H1 (cell line): ENCODE data around the gene PCDHA1. TPM values are rescaled to one million over a fixed set of nuclear protein-coding genes. Genes with fewer than 3 reads are reported as not detected.

Experiments
- CTCF ChIA-PET: fragments of 300-600 bp; sonication (Branson Sonifier 250); formaldehyde crosslinking; loops from one replicate; lab custom pipeline; 2021; ENCODE audit not compliant: partially characterized antibody; lab: Charles Lee
- POLR2A ChIA-PET: fragments of 300-600 bp; sonication (Branson Sonifier 250); formaldehyde crosslinking; loops from one replicate; lab custom pipeline; 2021; ENCODE audit warnings: inconsistent platforms; ENCODE audit not compliant: partially characterized antibody; lab: Charles Lee
- DNase-seq, 2 experiments: peaks; one replicate each; pipeline versions ENCODE4 v3.0.0 to v3.0.0-alpha.2; 2010 to 2022; ENCODE audit warnings: low spot score in 2 of 2, low read depth in 1 of 2, mixed read lengths in 1 of 2
- FAIRE-seq: peaks from 2 replicates; lab custom pipeline; 2011; peaks lifted over from hg19 to GRCh38; lab: Jason Lieb, UNC
- H2AFZ ChIP-seq: 2 replicates; pipeline ENCODE4 v1.8.1; 2012; ENCODE audit warnings: low read length, inconsistent platforms
- H2AK5ac ChIP-seq: 2 replicates; pipeline ENCODE4 v1.6.1; 2013; ENCODE audit warnings: low read depth, low read length
- H2BK120ac ChIP-seq: replicated peaks from 2 replicates; pipeline ENCODE3; 2013; ENCODE audit warnings: low read depth, low read length, inconsistent platforms
- H2BK12ac ChIP-seq: 2 replicates; pipeline ENCODE4 v1.6.1; 2013; ENCODE audit warnings: low read depth, low read length
- H2BK15ac ChIP-seq: 2 replicates; pipeline ENCODE4 v1.6.1; 2013; ENCODE audit warnings: low read length
- H2BK20ac ChIP-seq: 2 replicates; pipeline ENCODE4 v1.6.1; 2013; ENCODE audit warnings: low read length
- H2BK5ac ChIP-seq: 2 replicates; pipeline ENCODE4 v1.6.1; 2013; ENCODE audit warnings: low read depth, low read length
- H3K14ac ChIP-seq: 2 replicates; pipeline ENCODE4 v1.6.1; 2013; ENCODE audit warnings: inconsistent platforms; ENCODE audit not compliant: insufficient read length
- H3K18ac ChIP-seq: 2 replicates; pipeline ENCODE4 v1.6.1; 2013; ENCODE audit warnings: low read length; ENCODE audit errors: extremely low read depth
- H3K23ac ChIP-seq: 2 replicates; pipeline ENCODE4 v1.6.1; 2013; ENCODE audit warnings: inconsistent platforms; ENCODE audit not compliant: insufficient read length
- H3K23me2 ChIP-seq: 2 replicates; pipeline ENCODE4 v1.6.1; 2013; ENCODE audit warnings: low read depth, low read length
- H3K27ac ChIP-seq: 2 replicates; pipeline ENCODE4 v1.6.1; 2011; ENCODE audit warnings: low read depth, low read length, inconsistent platforms
- H3K27me3 ChIP-seq, 4 experiments: replicated peaks in 1 of 4; 1 replicate in 1 of 4; 2 replicates in 3 of 4; pipeline versions ENCODE4 v1.6.1 to v1.8.1; 2011 to 2013; ENCODE audit warnings: low read length in 3 of 4, mild to moderate bottlenecking in 3 of 4, inconsistent platforms in 2 of 4, mixed read lengths in 2 of 4, moderate library complexity in 1 of 4; ENCODE audit not compliant: control insufficient read depth in 3 of 4, insufficient read depth in 3 of 4; ENCODE audit errors: extremely low read depth in 1 of 4
- H3K36me3 ChIP-seq, 4 experiments: 2 replicates each; pipeline versions ENCODE4 v1.6.1 to v1.8.1; 2011 to 2013; ENCODE audit warnings: mild to moderate bottlenecking in 4 of 4, low read length in 3 of 4, moderate library complexity in 2 of 4, control low read depth in 1 of 4, inconsistent platforms in 1 of 4; ENCODE audit not compliant: insufficient read depth in 4 of 4, control insufficient read depth in 2 of 4
- H3K4ac ChIP-seq: replicated peaks from 2 replicates; pipeline ENCODE3; 2013; ENCODE audit warnings: low read length, low read depth, mixed read lengths, inconsistent platforms; ENCODE audit not compliant: insufficient read length
- H3K4me1 ChIP-seq, 4 experiments: replicated peaks in 1 of 4; 1 replicate in 1 of 4; 2 replicates in 3 of 4; pipeline versions ENCODE4 v1.6.1 to v1.8.1; 2011 to 2013; ENCODE audit warnings: low read length in 3 of 4, inconsistent platforms in 2 of 4, mixed read lengths in 1 of 4; ENCODE audit not compliant: insufficient read depth in 4 of 4, control insufficient read depth in 3 of 4
- H3K4me2 ChIP-seq, 2 experiments: 2 replicates each; pipeline versions ENCODE4 v1.6.1 to v1.8.1; 2011 to 2013; ENCODE audit warnings: low read depth in 2 of 2, low read length in 2 of 2, control low read depth in 1 of 2, inconsistent platforms in 1 of 2, mild to moderate bottlenecking in 1 of 2; ENCODE audit not compliant: insufficient read depth in 1 of 2
- H3K4me3 ChIP-seq, 4 experiments: fragments of 200-600, 300-600 bp in 1 of 4; sonication (generic), shearing (Covaris generic), sonication (Bioruptor Twin) in 1 of 4; 2 replicates each; pipeline versions ENCODE4 v1.5.1 to v1.8.1; 2011 to 2016; ENCODE audit warnings: low read length in 4 of 4, low read depth in 3 of 4, control low read depth in 2 of 4, inconsistent platforms in 2 of 4, mild to moderate bottlenecking in 2 of 4, mixed read lengths in 1 of 4, moderate library complexity in 1 of 4; ENCODE audit not compliant: insufficient read depth in 2 of 4; ENCODE audit errors: extremely low read depth in 1 of 4
- H3K56ac ChIP-seq: replicated peaks from 2 replicates; pipeline ENCODE3; 2013; ENCODE audit warnings: low read depth, mild to moderate bottlenecking, mixed read lengths, low read length, inconsistent platforms; ENCODE audit not compliant: insufficient read length
- H3K79me1 ChIP-seq: 2 replicates; pipeline ENCODE4 v1.6.1; 2013; ENCODE audit warnings: low read depth, low read length, control low read depth
- H3K79me2 ChIP-seq, 2 experiments: 2 replicates each; pipeline versions ENCODE4 v1.6.1 to v1.8.1; 2012 to 2013; ENCODE audit warnings: low read length in 2 of 2, mild to moderate bottlenecking in 2 of 2, inconsistent platforms in 1 of 2; ENCODE audit not compliant: insufficient read depth in 2 of 2, control insufficient read depth in 1 of 2
- H3K9ac ChIP-seq, 4 experiments: replicated peaks in 1 of 4; 1 replicate in 1 of 4; 2 replicates in 3 of 4; pipeline versions ENCODE4 v1.6.1 to v1.8.1; 2011 to 2013; ENCODE audit warnings: low read depth in 3 of 4, low read length in 3 of 4, control low read depth in 2 of 4, mild to moderate bottlenecking in 2 of 4, moderate library complexity in 2 of 4, inconsistent platforms in 1 of 4; ENCODE audit errors: extremely low read depth in 1 of 4
- H3K9me3 ChIP-seq, 2 experiments: 2 replicates each; pipeline versions ENCODE4 v1.6.1 to v1.8.1; 2012 to 2013; ENCODE audit warnings: mild to moderate bottlenecking in 2 of 2, moderate library complexity in 2 of 2, control low read depth in 1 of 2, inconsistent platforms in 1 of 2, low read depth in 1 of 2, low read length in 1 of 2, mixed read lengths in 1 of 2; ENCODE audit not compliant: insufficient read depth in 2 of 2
- H4K20me1 ChIP-seq, 2 experiments: replicated peaks in 1 of 2; 2 replicates each; pipeline versions ENCODE3 to v1.8.1; 2011 to 2013; ENCODE audit warnings: inconsistent platforms in 2 of 2, low read length in 2 of 2, mild to moderate bottlenecking in 1 of 2; ENCODE audit not compliant: insufficient read depth in 2 of 2, control insufficient read depth in 1 of 2
- H4K5ac ChIP-seq: 2 replicates; pipeline ENCODE4 v1.6.1; 2013; ENCODE audit warnings: low read length, low read depth, mixed read lengths, inconsistent platforms; ENCODE audit not compliant: insufficient read length
- H4K8ac ChIP-seq: 2 replicates; pipeline ENCODE4 v1.8.0; 2013; ENCODE audit warnings: mild to moderate bottlenecking, moderate library complexity, low read length, inconsistent platforms; ENCODE audit not compliant: insufficient read depth; ENCODE audit errors: extremely low read depth
- H4K91ac ChIP-seq: replicated peaks from 2 replicates; pipeline ENCODE3; 2013; ENCODE audit warnings: low read length, mixed read lengths, inconsistent platforms; ENCODE audit not compliant: insufficient read length
- BACH1 ChIP-seq: IDR thresholded peaks from 2 replicates; pipeline ENCODE4 v1.6.1; 2012; ENCODE audit warnings: low read length, improper control_type of control experiment
- CBX5 ChIP-seq: fragments of 300-800, 300-1000 bp; sonication (generic); IDR thresholded peaks from 2 replicates; pipeline ENCODE4 v1.7.1; 2016; ENCODE audit warnings: antibody characterized with exemption, low read length, low read depth
- NRF1 ChIP-seq: IDR thresholded peaks from 2 replicates; pipeline ENCODE4 v1.6.1; 2011; ENCODE audit warnings: mild to moderate bottlenecking, low read depth, low read length, improper control_type of control experiment
- SP2 ChIP-seq: IDR thresholded peaks from 2 replicates; pipeline ENCODE4 v1.6.1; 2012; ENCODE audit warnings: mild to moderate bottlenecking, low read length, inconsistent platforms
- TAF7 ChIP-seq: optimal IDR thresholded peaks from 2 replicates; pipeline ENCODE3; 2011; ENCODE audit warnings: low read depth, mild to moderate bottlenecking, inconsistent platforms, low read length, moderate library complexity, borderline replicate concordance
- USF2 ChIP-seq: IDR thresholded peaks from 2 replicates; pipeline ENCODE4 v1.6.1; 2011; ENCODE audit warnings: low read length, improper control_type of control experiment
- WGBS, 2 experiments: shearing (Covaris generic) in 1 of 2; methylation state at CpG; one replicate each; pipeline versions ENCODE4 v1.1.6 to v1.1.7; 2013 to 2015; ENCODE audit warnings: low lambda C conversion rate in 2 of 2, mixed read lengths in 2 of 2, inconsistent platforms in 1 of 2, low coverage in 1 of 2, missing lambda C conversion rate in 1 of 2; ENCODE audit not compliant: insufficient replicate concordance in 2 of 2, insufficient coverage in 1 of 2, insufficient read length in 1 of 2; ENCODE audit errors: extremely low coverage in 1 of 2, missing lambda C conversion rate in 1 of 2; 5-methylcytosine and 5-hydroxymethylcytosine counted together
- polyA plus RNA-seq, 7 experiments: library from polyadenylated mRNA; depleted of rRNA in 3 of 7; stranded (reverse) in 5 of 7; unstranded in 2 of 7; fragments of >200 nt in 5 of 7; fragments of 200-250 nt in 2 of 7; gene quantifications; 1 replicate in 5 of 7; 2 replicates in 1 of 7; 4 replicates in 1 of 7; pipeline versions ENCODE4 v1.2.1 to v1.2.3, GENCODE V29; 2011 to 2013; ENCODE audit warnings: missing spikeins in 2 of 7, mixed read lengths in 2 of 7
- total RNA-seq: library from RNA; stranded (reverse); fragmentation: NEBNext Ultra II Directional; extraction: Animal tissue kit (Norgen Biotek cat#: 25700); gene quantifications from 2 replicates; pipeline ENCODE4 v1.2.1, GENCODE V29; 2021

PCDHA1 gene
- total and polyA plus RNA-seq, 2 of the 8 experiments (the other 6 are each of a cell fraction or from before 2014, with no cell fraction given) = 0.23 to 0.50 TPM

GRCh38 chr5:140977003-140977402, 191.1 kb downstream of the PCDHA1 start:
- POLR2A ChIA-PET = interaction anchor here (0.5 to 4.3 kb wide), 4 partner anchors 11 to 63 kb away, joined by 3 to 22 read pairs (median 7); partner anchors contain the start of gene PCDHAC2
- Histone ChIP-seq H4K5ac (no peak overlapping the region), H3K4me3 (no peak overlapping the region), H2BK120ac (no peak overlapping the region), H3K9ac (peak overlapping the region in 1 of 4 experiments; percentile 8; a peak in 1 of 7 replicates), H3K14ac (no peak overlapping the region), H3K27me3 (no peaks in the 10 kb centered on the region), H3K9me3 (no peaks in the 10 kb centered on the region), H3K4me1 (peaks cover 0 to 8% (median 2%) of the 10 kb centered on the region in 4 experiments; a peak in 6 of 7 replicates), H2AK5ac (no peak overlapping the region), H3K56ac (no peak overlapping the region), H3K4me2 (no peak overlapping the region), H3K4ac (no peak overlapping the region), H4K91ac (no peak overlapping the region), H3K27ac (no peak overlapping the region), H3K79me1 (no peaks in the 10 kb centered on the region), H2BK15ac (no peak overlapping the region)
- FAIRE-seq = no peak
- 87% methylated on average over 3 of the region's 3 CpGs; no CpG with 5 or more reads in 1 of the 2 experiments for WGBS, 2 experiments
- TF ChIP-seq USF2 = no peak
- no peak for TF ChIP-seq BACH1
- no peak for TF ChIP-seq TAF7
- TF ChIP-seq CBX5 = no peak
- no peak for TF ChIP-seq NRF1
- TF ChIP-seq SP2 = no peak
- TF ChIP-seq, all 59 proteins: peak for 0
- no peaks in the 10 kb centered on the region for H3K23me2 ChIP-seq
- H3K23ac ChIP-seq = no peak overlapping the region
- DNase-seq = no peak
- H2BK5ac ChIP-seq = no peak overlapping the region
- no peaks in the 10 kb centered on the region for H3K36me3 ChIP-seq
- H3K18ac ChIP-seq = no peak overlapping the region
- H2BK12ac ChIP-seq = no peak overlapping the region
- H2BK20ac ChIP-seq = no peak overlapping the region
- H2AFZ ChIP-seq = no peak overlapping the region
- peaks cover 0 to 2% of the 10 kb centered on the region in 2 experiments for H4K20me1 ChIP-seq
- H4K8ac ChIP-seq = no peak overlapping the region
- H3K79me2 ChIP-seq = no peaks in the 10 kb centered on the region; a peak in 1 of 4 replicates
- CTCF ChIA-PET = interaction anchor here (0.6 to 4.2 kb wide), 7 partner anchors 9 to 692 kb away, joined by 3 to 18 read pairs (median 5); partner anchors contain the start of gene PCDHAC2
